GM21447 (cell line): ENCODE measurements around the gene SPTBN1.
"Not testable (repeated sequence)": the region's sequence is repeated elsewhere in the genome, so short reads cannot be mapped to it uniquely, and the experiment has no call there.

Source experiments
- ATAC-seq: cut with Tn5 transposase; IDR thresholded peaks from one replicate; pipeline ENCODE4 v1.9.1; 2021; ENCODE audit not compliant: unreplicated experiment

The SPTBN1 gene

DNA sequence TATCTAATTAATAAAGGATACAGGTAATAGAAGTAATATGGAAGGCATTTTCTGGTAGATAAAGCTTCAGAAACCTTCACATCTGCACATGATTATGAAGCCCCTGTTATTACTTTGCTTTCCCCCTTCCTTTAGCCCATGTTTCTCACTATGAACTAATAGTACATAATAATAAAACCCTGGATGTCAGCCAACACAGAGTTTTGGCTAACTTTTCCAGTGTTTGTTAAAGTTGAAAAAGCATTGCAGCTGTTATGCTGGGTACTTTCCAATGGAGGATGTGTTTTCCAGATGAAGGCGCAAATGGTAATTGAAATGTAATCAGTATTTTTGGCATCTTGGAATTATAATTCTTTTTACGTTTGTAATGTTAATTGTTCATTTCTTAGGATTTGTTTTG lies 43.5 kb downstream of the SPTBN1 start:
- no peak for ATAC-seq

DNA sequence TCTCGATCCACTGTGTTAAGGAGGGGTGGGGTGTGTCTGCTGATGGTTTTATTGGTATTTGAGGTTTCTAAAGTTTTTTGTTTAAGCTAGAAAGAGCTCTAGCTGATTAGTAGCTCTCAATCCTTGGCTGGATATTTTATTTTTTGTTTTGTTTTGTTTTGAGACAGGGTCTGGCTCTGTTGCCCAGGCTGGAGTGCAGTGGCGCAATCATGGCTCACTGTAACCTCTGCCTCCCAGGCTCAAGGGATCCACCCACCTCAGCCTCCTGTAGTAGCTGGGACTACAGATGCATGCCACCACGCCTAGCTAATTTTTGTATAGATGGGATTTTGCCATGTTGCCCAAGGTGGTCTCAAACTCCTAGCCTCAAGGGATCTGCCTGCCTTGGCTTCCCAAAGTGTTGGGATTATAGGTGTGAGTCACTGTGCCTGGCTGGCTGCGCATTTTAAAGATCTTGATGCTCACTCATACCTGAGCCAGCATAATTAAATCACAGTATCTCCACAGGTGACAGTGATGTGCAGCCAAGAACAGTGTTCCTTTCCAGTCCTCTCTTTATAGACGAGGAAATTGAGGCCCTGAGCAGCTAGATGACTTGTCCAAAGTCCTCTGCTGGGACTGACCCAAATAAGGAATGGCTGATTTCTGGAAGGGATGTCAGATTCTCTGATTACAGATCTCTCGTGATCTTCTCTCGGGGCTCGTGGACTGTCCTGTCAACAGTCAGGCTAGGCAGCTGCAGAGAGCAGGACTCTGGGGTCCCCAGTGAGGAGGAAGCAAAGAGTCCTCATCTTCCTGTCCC lies 44.5 kb downstream of the SPTBN1 start:
- ATAC-seq, result no peak

DNA sequence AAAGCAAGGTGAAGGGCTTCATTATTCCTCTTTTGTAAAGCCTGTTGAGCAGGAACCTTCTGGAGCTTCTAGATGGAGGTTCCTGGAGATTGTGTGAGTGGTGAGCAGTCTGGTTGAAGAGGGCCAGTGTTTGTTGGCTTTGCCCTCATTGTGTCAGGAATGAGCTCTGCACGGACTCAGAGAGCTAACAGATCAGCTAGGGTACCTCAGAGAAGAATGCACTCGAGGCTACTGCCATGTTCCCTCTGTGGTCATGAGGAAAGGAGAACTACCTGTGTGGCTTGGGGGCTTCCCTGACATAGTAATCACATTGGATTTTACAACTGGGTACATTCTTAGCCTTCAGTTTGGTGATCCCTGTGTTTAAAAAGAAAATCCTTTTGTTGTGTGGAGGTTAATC lies 46.6 kb downstream of the SPTBN1 start:
- ATAC-seq, result no peak

DNA sequence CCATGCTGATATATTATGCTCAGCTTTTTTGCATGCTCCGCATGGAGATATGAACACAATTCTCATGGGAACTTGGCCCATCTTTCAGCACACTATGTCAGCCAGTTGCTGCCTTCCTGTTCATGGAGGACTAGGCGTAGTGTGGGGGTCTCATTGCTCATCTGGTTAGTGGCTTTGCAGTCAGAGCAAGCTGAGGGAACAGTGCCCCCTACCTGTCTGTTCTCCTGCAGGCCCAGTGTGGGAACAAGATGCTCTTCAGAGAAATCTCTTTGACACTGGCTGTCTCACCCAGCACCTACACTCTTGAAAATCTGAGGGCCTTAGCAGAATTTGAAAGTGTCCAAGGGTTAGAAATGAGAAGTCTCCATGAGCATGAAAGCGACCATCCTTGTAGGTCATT lies 47.1 kb downstream of the SPTBN1 start:
- no peak for ATAC-seq

DNA sequence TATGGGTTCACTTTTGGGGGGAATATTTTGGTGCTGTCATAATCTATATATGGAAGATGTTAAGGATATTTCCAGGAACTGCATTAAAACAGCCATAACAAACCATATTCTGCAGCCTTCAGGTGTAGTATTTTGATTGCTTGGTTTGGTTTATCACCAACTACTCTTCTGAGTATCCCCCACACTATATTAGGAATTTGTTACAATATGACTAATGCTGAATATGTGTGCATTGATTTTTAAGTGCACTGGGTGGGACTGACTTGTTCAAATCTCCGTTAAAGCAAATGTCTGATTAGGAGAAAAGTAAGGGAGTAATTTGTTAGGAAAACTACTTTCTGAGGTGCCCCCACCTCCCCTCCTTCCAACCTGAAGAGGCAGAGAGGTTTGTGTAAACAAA lies 47.7 kb downstream of the SPTBN1 start:
- no peak for ATAC-seq

DNA sequence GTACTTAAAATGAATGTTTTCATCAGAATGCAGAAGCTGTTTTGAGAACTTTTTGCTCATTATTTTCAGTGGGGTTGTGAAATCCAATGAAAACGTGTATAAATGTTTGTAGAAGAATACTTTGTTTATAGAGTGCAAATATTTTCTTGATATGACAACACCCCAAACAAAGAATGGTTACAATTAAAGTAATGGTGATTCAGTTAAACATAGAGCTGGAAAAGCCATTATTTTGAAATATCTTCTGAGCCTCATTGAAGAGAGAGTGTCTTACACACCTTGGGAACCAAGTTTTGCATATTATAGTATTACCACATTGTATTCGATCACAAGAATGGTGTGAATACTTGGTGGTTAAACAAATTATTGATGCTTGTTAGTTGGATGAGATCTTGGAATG lies 48.7 kb downstream of the SPTBN1 start:
- no peak for ATAC-seq

DNA sequence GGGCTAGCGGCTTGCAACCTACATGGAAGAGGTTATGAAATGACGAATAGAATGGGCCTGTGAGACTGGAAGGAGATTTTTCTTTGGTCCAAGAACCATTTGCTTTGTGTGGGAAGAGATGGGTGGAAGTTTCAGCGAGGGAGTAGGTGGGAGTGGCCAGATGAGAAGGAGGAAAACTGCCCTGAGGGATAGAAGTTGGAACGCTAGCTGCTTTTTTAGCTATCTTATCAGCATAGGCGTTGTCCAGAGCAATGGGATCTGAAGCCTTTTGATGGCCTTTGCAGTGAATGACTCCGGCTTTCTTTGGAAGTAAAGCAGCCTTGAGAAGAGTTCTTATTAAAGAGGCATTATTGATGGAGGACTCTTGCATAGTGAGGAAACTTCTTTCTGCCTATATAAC lies 52.4 kb downstream of the SPTBN1 start:
- no peak for ATAC-seq

DNA sequence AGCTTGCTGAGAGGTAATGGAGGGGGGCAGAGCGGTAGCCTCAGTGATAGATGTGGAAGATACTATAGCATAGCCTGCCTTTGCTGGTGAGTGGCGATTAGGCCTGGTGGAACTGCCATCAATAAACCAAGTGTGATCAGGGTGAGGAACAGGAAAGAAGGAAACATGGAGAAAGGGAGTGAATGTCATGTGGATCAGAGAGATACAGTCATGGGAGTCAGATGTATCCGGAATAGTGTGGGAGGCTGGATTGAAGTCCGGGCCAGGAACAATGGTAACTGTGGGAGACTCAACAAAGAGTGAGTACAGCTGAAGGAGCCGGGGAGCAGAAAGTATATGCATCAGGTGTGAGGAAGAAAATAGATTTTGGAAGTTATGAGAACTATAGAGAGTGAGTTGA lies 52.9 kb downstream of the SPTBN1 start:
- ATAC-seq, result not testable (repeated sequence)

DNA sequence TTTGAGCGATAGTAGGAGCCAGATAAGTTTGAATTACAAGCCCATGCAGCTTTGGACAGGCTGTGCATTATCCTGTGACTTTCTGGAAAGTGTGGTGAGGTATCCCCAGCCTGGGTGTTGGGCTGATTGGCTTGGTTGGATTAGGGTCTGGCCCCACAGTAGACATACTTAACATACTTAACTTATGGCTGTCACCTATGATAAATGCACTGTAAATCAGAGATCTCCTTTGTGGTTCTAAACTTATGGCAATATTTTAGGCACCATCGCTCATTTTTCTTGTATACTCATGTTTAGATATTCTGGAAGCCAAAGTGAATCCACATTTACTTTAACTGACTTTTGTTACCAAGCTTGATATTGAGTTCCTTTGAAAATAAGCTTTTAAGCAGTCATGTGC lies 54.8 kb downstream of the SPTBN1 start:
- no peak for ATAC-seq

DNA sequence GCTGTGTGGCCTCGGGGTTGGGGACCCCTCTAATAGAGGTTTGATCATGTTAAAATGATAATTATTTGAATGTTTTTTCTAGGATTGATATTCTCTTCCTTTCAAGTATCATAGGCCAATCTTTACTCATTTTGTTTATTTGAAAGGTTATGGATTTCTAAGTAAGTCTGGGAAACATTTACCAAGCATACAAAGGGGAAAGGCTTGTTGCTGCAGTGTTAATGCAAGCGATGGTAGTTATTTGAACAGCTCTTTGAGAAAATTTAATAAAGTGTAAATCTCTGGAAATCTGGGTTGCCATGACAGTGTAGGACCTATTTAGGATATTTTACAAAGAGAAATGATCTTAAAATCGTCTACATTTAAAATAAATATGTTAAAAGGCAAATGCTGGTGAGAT lies 56.1 kb downstream of the SPTBN1 start:
- no peak for ATAC-seq

DNA sequence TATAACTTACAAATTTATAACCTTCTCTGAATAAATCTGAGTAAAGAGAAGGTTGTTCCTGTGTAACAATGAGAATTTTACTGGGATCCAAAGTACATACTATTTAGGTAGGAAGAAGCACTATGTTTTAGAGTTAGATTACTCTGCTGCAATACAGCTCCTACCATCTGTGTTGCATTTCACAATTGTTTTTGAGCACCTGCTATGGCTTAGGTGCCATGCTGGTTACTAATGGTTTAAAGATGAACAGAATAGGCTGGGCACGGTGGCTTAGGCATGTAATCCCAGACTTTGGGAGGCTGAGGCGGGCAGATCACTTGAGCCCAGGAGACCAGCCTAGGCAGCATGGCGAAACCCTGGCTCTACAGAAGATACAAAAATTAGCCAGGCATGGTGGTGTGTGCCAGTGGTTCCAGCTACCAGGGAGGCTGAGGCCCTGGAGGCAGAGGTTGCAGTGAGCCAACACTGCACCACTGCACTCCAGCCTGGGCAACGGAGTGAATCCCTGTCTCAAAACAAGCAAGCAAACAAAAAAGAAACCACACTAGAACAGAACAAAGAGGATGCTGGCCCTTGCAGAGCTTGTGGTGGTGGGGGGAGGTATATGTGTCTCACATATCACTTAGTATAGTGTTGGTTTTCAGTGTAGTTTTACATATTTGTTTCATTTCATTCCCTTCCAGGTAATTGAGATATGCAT lies 56.7 kb downstream of the SPTBN1 start:
- ATAC-seq, result no peak

DNA sequence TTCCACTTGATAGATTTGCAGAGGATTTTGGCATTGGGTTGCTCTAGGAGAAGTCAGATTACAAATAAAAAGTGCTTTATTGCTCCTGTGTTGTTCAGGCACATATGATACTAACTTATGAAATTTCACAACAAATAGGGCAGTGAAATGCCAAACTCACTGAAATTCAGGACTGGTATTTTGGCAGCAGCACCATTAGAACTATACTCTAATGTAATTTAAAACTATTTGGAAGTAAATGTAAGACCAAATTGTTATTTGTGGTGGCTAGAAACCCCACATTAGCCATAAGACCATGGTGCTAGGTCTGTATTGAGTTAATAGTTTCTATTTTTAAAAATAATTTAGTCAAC lies 57.2 kb downstream of the SPTBN1 start:
- ATAC-seq, result no peak

DNA sequence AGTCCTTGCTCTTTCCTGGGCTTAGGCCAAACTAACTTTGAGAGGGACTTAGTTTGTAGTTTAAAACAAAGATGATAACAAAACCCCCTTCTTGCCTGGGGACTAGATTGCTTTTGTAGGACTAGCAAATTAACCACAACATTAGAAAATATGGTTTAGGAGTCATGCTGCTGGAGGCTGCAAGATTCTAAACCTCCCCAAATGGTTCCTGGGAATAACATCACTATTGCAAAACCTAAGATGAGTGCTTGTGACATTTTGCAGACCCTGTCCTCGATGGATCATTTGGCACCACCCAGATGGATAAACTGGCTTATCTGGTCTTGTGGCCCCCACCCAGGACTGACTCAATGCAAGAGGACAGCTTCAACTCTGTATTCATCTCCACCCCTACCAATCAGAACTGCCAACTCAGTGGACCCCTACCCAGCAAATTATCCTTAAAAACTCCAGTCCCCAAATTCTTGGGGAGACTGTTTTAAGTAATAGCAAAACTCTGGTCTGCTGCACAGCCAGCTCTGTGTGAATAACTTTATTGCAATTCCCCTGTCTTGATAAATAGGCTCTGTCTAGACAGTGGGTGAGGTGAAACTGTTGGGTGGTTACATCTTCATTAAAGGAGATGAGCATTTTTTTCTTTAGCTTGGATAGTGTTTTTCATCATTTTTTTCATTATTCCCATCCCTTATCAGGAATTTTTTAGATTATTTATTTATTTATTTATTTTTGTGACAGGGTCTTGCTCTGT lies 58.9 kb downstream of the SPTBN1 start:
- ATAC-seq, result no peak

DNA sequence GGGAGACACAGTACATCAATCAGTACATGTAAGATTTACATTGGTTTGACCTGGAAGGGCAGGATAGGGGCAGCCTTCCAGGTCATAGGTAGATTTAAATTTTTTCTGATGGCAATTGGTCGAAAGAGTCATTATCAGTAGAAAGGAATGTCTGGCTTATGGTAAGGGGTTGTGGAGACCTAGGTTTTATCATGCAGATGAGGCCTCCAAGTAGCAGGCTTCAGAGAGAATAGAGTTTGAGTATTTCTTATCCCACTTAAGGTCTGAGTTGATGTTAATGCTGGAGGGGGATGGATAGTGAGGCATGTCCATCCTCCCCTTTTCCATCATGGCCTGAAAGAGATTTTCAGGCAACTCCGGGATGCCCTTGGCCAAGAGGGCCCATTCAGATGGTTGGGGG lies 60.7 kb downstream of the SPTBN1 start:
- ATAC-seq, result no peak

DNA sequence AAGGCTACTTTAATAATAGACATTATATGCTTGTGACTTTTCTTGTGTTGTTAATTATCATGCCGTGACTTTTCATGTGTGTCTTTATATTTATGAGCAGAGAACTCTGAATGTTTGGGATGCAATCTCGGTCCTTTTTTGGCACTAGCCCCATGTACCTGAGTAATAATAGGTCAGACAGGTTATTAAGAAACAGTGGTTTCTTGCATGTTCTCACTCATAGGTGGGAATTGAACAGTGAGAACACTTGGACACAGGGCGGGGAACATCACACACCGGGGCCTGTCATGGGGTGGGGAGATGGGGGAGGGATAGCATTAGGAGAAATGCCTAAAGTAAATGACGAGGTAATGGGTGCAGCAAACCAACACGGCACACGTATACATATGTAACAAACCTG lies 61.9 kb downstream of the SPTBN1 start:
- ATAC-seq, result not testable (repeated sequence)

DNA sequence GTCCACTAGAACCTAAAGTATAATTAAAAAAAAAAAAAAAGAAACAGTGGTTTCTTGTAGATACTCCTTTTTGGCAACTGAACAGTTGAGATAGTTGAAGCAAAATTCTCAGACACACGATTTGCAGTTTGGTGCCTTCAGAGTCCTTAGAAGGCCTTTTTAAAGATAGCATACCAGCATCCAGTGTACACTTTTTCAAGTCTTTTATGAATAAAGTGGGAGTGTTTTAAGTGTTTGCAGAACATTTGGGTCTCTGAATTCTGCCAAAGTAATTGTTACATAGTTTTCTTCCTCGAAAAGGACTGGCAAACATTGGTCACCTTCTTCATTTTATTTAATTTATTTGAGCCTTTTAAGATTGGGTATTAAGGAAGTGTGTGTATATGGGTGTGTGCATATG lies 62.3 kb downstream of the SPTBN1 start:
- no peak for ATAC-seq

DNA sequence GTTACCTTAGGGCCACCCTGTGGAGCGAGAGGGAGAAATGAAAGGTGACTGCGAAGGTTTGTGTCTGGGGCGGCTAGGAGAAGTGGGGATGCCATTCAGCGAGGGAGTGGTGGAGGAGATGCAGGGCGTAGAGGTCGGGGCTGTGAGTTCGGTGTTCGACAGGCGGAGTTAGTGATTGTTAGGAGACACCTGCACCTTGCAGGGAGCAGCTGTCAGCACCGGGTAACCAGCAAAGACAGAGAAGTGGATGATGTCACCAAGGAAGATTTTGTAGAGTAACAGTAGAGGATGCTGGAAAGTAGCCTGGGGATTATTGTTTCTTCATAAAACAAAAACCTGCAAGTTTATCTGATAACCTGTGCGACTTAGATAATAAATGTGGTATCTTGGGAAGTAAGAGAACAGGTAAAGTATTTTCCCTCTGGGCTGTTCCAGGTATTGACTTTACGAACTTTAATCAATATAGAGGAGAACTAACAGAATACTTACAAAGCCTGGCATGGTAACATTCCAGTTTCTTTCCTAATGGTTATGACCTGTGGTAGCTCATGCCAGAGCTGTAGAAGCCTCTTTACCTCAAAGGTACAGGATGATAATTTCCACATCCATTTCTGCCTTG lies 63.8 kb downstream of the SPTBN1 start:
- ATAC-seq, result no peak

DNA sequence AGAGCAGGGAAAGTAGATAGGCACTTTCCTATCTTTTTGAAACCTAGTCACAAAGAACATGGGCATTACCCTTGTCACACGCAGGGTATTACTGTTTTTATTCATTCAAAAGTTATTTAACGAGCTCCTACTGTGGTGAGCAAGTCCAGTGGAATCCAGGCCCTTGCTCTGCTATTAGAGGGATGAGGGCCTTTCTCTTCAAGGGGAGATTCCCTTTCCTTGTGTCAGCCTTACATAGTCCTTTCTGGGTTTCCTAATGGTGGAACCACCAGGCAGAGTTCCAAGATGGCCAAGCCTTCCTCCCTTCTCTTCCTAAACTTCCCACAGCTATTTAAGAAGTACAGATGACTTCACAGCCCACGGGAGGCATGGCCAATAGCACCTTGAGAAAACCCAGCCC lies 64.6 kb downstream of the SPTBN1 start:
- ATAC-seq, result no peak

DNA sequence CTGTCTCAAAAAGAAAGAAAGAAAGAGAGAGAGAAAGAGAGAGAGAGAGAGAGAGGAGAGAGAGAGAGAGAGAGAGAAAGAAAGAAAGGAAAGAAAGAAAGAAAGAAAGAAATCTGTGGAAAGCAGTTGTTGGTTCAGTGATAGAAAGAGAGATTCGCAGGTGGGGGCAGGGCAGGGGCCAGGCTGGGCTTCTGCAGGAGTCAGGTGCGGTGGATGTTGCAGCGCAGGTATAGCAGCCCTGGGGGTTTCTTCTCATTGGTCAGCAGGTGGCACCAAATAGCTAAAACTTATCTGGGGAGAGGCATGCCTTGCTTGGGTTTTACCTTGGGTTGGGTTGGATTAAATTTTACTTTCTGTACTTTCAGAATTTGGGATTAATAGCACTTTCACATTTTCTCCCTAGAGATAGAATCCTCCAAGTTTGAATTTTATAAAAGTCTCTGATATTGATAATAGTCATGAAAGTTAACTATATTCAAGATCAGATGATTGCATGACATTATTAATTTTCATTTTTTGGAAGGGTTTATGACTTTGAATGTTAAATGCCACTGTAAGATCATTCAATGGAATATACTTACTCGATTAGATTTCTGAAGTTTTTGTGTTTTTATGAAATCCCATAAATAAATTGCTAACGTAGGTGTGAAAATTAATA lies 66.6 kb downstream of the SPTBN1 start:
- peak; percentile 74 for ATAC-seq

DNA sequence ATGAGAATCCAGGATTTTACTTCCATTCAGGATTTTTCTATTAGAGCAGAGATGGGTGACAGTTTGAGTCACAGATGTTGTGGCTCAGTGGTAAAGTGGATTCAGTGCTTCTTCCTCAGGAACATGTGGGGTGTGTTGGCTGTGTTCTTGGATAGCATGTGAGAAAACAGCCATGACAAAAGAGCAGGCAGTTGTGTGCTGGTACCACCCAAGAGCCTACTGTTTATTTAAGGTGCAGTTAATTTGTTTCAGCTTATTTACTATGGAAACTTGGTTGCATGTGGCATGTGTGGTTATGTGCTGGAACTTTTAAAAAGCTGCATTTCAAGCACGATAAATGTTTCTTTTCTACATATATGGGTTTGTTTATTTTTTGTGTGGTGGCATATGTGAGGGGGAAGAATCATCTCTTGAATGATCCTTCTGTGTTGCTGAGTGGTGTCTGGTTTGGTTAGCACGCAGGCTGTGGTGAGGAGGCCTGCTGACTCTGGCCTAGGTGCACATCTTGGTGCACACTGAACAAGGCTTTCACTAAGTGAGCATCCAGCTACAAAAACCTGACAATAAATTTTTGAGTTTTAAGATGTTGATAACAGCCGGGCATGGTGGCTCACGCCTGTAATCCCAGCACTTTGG lies 67.3 kb downstream of the SPTBN1 start:
- ATAC-seq, result no peak
